ENCODE results near the gene PEX5L.

DNA sequence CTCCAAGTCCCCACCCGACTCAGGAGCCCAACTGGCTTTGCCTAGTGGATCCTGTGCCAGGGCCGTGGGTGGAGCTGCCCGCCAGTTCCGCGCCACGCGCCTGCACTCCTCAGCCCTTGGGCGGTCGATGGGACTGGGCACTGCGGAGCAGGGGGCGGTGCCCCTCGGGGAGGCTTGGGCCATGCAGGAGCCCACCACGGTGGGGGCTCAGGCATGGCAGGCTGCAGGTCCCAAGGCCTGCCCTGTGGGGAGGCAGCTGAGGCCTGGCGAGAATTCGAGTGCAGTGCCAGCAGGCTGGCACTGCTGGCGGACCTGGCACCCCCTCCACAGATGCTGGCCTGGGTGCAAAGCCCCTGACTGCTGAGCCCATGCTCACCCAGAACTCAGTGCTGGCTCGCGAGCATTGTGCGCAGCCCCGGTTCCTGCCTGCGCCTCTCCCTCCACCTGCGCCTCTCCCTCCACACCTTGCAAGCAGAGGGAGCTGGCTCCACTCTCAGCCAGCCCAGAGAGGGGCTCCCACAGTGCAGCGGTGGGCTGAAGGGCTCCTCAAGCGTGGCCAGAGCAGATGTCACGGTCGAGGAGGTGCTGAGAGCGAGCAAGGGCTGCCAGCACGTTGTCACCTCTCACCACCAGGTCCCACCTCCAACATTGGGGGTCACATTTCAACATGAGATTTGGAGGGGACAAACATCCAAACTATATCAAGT, 261.2 kb downstream of the PEX5L start:
- TF ChIP-seq EZH2 (IDR thresholded peaks at IDR 0.05; ENCODE audit: low read depth), result no peak
- TF ChIP-seq, protein P1, sequence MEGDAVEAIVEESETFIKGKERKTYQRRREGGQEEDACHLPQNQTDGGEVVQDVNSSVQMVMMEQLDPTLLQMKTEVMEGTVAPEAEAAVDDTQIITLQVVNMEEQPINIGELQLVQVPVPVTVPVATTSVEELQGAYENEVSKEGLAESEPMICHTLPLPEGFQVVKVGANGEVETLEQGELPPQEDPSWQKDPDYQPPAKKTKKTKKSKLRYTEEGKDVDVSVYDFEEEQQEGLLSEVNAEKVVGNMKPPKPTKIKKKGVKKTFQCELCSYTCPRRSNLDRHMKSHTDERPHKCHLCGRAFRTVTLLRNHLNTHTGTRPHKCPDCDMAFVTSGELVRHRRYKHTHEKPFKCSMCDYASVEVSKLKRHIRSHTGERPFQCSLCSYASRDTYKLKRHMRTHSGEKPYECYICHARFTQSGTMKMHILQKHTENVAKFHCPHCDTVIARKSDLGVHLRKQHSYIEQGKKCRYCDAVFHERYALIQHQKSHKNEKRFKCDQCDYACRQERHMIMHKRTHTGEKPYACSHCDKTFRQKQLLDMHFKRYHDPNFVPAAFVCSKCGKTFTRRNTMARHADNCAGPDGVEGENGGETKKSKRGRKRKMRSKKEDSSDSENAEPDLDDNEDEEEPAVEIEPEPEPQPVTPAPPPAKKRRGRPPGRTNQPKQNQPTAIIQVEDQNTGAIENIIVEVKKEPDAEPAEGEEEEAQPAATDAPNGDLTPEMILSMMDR (conservative IDR thresholded peaks at IDR 0.05), result no peak

Data from PC-9 (cell line).